NCI-H2171 (cell line): ENCODE results near the gene PSD4.

Experiments
- DNase-seq: peaks from one replicate; lab custom pipeline; 2025; lab: John Stamatoyannopoulos, UW

The PSD4 gene

GRCh38 chr2:113184531-113185230 is 10.9 kb downstream of the PSD4 start:
- DNase-seq = no peak

GRCh38 chr2:113185664-113186432 is 12.1 kb downstream of the PSD4 start:
- DNase-seq = no peak

GRCh38 chr2:113186433-113186796 is 12.6 kb downstream of the PSD4 start:
- no peak for DNase-seq

GRCh38 chr2:113187771-113188170 is 14.0 kb downstream of the PSD4 start:
- DNase-seq = no peak

- DNase-seq = no peak
These were observed 17.1 kb downstream of the PSD4 start for GRCh38 chr2:113190871-113191270.

- DNase-seq = no peak
These were observed 18.8 kb downstream of the PSD4 start for GRCh38 chr2:113192459-113193100.

GRCh38 chr2:113195923-113196501 is 22.2 kb downstream of the PSD4 start:
- no peak for DNase-seq

- no peak for DNase-seq
These were observed 23.1 kb downstream of the PSD4 start for GRCh38 chr2:113196839-113197238.

- no peak for DNase-seq
These were observed 23.7 kb downstream of the PSD4 start for GRCh38 chr2:113197347-113198047.

- DNase-seq = no peak
These were observed 24.4 kb downstream of the PSD4 start for GRCh38 chr2:113198048-113198789.

GRCh38 chr2:113198790-113199612 is 25.2 kb downstream of the PSD4 start:
- DNase-seq = peak; percentile 77

GRCh38 chr2:113200236-113200635 is 26.5 kb downstream of the PSD4 start:
- DNase-seq = no peak

- no peak for DNase-seq
These were observed 27.1 kb downstream of the PSD4 start for GRCh38 chr2:113200736-113201490.

GRCh38 chr2:113201496-113202304 is 27.9 kb downstream of the PSD4 start:
- DNase-seq = no peak

GRCh38 chr2:113202305-113203216 is 28.8 kb downstream of the PSD4 start:
- DNase-seq = no peak

GRCh38 chr2:113203217-113203530 is 29.4 kb downstream of the PSD4 start:
- no peak for DNase-seq

- peak; percentile 6 for DNase-seq
These were observed 30.2 kb downstream of the PSD4 start for GRCh38 chr2:113203901-113204519.

GRCh38 chr2:113206251-113206650 is 32.5 kb downstream of the PSD4 start:
- DNase-seq = no peak
